Fibroblast of mammary gland (primary cell): ENCODE data around the gene ZNF80.
"Not testable (repeated sequence)": the region's sequence is repeated elsewhere in the genome, so short reads cannot be mapped to it uniquely, and the experiment has no call there.

Experiments used
- DNase-seq: peaks from one replicate; pipeline ENCODE4 v3.0.0-alpha.2; 2010; ENCODE audit warnings: low read depth
- H3K4me3 ChIP-seq: 2 replicates; pipeline ENCODE4 v1.5.1; 2011; ENCODE audit warnings: low read depth, mild to moderate bottlenecking, low read length, moderate library complexity; ENCODE audit not compliant: control insufficient read depth
- TF ChIP-seq, protein P1 (sequence below): conservative IDR thresholded peaks from 2 replicates; pipeline ENCODE4 v1.5.1; 2011; ENCODE audit warnings: low read depth, low read length, inconsistent platforms; ENCODE audit not compliant: control insufficient read depth, insufficient read depth

Gene ZNF80

DNA sequence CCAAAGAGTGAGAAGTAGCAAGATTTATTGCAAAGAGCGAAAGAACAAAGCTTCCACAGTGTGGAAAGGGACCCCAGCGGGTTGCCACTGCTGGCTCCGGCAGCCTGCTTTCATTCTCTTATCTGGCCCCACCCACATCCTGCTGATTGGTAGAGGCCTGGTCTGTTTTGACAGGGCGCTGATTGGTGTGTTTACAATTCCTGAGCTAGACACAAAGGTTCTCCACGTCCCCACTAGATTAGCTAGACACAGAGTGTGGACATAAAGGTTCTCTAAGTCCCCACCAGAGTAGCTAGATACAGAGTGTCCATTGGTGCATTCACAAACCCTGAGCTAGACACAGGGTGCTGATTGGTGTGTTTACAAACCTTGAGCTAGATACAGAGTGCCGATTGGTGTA, at the start of gene ZNF80:
ZNF80 (minus strand) TSS at position 101 of the 400 bp plus-strand sequence. CDS start 504 bp downstream, outside the sequence.
- not testable (repeated sequence) for DNase-seq, H3K4me3 ChIP-seq

DNA sequence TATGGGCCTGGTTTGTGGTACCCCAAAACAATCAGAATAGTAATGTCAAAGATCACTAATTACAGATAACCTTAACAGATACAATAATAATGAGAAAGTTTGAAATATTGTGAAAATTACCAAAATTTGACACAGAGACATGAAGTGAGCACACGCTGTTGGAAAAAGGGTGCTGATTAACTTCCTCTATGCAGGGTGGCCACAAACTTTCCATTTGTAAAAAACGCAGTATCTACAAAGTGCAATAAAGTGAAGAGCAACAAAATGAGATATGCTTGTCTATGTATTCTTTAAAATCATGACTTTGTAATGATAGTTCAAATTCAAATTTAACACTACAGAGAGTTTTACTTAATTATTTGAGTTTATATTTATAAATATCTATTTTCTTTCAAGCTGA, 48.9 kb upstream of the ZNF80 start:
- no peak for DNase-seq
- TF ChIP-seq, protein P1, sequence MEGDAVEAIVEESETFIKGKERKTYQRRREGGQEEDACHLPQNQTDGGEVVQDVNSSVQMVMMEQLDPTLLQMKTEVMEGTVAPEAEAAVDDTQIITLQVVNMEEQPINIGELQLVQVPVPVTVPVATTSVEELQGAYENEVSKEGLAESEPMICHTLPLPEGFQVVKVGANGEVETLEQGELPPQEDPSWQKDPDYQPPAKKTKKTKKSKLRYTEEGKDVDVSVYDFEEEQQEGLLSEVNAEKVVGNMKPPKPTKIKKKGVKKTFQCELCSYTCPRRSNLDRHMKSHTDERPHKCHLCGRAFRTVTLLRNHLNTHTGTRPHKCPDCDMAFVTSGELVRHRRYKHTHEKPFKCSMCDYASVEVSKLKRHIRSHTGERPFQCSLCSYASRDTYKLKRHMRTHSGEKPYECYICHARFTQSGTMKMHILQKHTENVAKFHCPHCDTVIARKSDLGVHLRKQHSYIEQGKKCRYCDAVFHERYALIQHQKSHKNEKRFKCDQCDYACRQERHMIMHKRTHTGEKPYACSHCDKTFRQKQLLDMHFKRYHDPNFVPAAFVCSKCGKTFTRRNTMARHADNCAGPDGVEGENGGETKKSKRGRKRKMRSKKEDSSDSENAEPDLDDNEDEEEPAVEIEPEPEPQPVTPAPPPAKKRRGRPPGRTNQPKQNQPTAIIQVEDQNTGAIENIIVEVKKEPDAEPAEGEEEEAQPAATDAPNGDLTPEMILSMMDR, result no peak
- H3K4me3 ChIP-seq, result no peak overlapping the region

DNA sequence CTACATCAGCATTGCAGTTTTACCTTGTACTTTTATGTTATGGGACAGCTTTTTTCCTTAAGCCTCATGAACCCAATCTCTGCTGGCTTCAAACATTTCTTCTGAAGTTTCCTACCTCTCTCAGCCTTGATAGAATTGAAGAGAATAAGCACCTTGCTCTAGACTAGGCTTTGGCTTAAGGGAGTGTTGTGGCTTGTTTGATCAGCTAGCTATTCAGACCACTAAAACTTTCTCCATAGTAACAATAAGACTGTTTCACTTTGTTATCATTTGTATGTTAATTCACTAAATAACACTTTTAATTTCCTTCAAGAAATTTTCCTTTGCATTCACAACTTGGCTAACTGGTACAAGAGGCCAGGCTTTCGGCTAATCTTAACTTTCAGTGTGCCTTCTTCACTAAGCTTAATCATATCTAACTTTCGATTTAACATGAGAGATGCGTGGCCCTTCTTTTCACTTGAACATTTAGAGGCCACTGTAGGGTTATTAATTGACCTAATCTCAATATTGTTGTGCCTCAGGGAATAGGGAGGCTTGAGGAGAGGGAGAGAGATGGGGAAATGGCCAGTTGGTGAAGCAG, 48.4 kb upstream of the ZNF80 start:
- TF ChIP-seq, protein P1, result no peak
- no peak overlapping the region for H3K4me3 ChIP-seq
- no peak for DNase-seq

DNA sequence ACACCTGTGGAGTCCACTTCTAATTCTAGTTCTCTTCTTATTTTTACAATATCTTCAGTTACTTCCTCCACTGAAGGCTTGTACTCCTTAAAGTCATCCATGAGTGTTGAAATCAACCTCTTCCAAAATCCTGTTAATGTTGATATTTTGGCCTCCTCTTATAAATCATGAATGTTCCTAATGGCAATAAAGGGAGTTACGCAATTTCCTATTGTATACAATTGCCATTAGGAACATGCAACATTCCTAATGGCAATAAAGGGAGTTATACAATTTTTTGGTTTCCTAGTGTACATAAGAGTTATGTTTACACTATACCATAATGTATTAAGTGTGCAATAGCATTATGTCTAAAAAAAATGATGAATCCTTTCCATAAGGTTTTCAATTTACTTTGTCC, 47.3 kb upstream of the ZNF80 start:
- no peak overlapping the region for H3K4me3 ChIP-seq
- TF ChIP-seq, protein P1, result no peak
- DNase-seq, result no peak

DNA sequence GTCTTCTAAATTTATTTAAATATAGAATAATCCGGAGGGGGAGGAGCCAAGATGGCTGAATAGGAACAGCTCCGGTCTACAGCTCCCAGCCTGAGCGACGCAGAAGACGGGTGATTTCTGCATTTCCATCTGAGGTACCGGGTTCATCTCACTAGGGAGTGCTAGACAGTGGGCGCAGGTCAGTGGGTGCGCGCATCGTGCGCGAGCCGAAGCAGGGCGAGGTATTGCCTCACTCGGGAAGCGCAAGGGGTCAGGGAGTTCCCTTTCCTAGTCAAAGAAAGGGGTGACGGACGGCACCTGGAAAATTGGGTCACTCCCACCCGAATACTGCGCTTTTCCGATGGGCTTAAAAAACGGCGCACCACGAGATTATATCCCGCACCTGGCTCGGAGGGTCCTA, 39.5 kb upstream of the ZNF80 start:
- H3K4me3 ChIP-seq, DNase-seq: not testable (repeated sequence)

DNA sequence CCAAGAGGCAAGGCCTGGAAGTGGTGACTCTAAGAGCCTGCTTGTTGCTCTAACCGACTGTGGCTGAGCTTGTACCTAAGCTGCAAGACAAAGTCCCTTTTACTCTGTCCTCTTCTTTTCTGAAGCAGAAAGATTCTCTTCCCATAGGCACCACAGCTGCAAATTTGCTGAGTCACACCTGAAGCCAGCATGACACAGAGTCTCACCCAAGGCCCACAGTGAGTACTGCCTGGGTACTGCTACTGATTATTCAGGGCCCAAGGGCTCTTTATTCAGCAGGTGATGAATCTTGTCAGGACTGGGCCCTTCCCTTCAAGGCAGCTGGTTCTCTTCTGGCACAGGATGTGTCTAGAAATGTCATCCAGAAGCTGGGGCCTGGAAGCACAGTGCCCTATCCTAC, 37.6 kb upstream of the ZNF80 start:
- DNase-seq, result peak; percentile 45
- H3K4me3 ChIP-seq, result no peak overlapping the region
- TF ChIP-seq, protein P1, result no peak

DNA sequence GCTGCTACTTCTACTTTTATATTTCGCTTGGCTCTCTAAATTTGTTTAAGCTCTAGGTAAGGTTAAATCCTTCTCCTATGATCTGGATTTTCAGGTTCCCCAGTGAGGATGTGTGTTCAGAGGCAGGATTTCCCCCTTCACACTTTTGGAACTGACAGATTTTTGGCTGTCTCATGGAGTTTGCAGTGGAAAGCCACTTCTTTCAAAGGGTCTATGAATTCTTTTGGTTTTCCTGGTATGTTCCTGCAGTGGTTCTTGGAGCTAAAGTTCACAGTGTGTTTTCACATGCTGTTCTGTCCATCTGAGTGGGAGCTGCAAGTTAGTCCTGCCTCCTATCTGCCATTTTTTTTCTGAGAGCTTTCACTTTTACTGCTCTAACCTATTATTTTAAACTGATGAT, 34.9 kb upstream of the ZNF80 start:
- no peak overlapping the region for H3K4me3 ChIP-seq
- no peak for DNase-seq
- TF ChIP-seq, protein P1, result no peak

DNA sequence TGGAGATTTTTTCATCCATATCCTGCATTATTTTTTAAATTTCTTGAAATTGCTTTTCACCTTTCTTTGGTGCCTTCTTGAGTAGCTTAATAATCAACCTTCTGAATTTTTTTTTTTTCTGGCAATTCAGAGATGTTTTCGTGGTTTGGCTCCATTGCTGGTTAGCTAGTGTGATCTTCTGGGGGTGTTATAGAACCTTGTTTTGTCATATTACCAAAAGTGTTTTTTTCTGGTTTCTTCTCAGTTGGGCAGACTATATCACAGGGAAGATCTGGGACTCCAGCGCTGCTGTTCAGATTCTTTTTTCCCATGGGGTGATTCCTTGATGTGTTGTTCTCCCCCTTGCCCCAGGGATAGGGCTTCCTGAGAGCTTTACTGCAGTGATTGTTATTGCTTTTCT, 32.6 kb upstream of the ZNF80 start:
- H3K4me3 ChIP-seq, result no peak overlapping the region
- DNase-seq, result no peak
- TF ChIP-seq, protein P1, result no peak
